Smooth muscle cell (in vitro differentiated cells): ENCODE data around the gene KIF13A. TPM values are rescaled to one million over a fixed set of nuclear protein-coding genes. Genes with fewer than 3 reads are reported as not detected.

Source experiments
- DNase-seq: peaks from one replicate; lab custom pipeline; 2025; ENCODE audit not compliant: unreplicated experiment; lab: John Stamatoyannopoulos, UW
- H2AFZ ChIP-seq: fragments of 200-600 bp; sonication (generic); 2 replicates; pipeline ENCODE4 v1.6.0; 2016; ENCODE audit warnings: antibody characterized with exemption, low read depth, mild to moderate bottlenecking
- H3F3A ChIP-seq: fragments of 200-600 bp; sonication (generic); 2 replicates; pipeline ENCODE4 v1.6.0; 2017; ENCODE audit warnings: antibody characterized with exemption, low read depth
- H3K27ac ChIP-seq: fragments of 200-600 bp; sonication (generic); 2 replicates; pipeline ENCODE4 v1.5.1; 2016; ENCODE audit warnings: low read depth, mild to moderate bottlenecking
- H3K27me3 ChIP-seq: fragments of 200-600 bp; sonication (generic); 2 replicates; pipeline ENCODE4 v1.6.1; 2016; ENCODE audit warnings: low read depth, mild to moderate bottlenecking
- H3K36me3 ChIP-seq: fragments of 200-600 bp; sonication (generic); 2 replicates; pipeline ENCODE4 v1.5.1; 2016; ENCODE audit warnings: low read depth
- H3K4me1 ChIP-seq: fragments of 200-600 bp; sonication (generic); 2 replicates; pipeline ENCODE4 v1.5.1; 2016; ENCODE audit warnings: low read depth
- H3K4me2 ChIP-seq: fragments of 200-600 bp; sonication (generic); 2 replicates; pipeline ENCODE4 v1.6.0; 2016; ENCODE audit warnings: mild to moderate bottlenecking
- H3K4me3 ChIP-seq: fragments of 200-600 bp; sonication (generic); 2 replicates; pipeline ENCODE4 v1.5.1; 2016; ENCODE audit warnings: mild to moderate bottlenecking
- H3K79me2 ChIP-seq: fragments of 200-600 bp; sonication (generic); 2 replicates; pipeline ENCODE4 v1.6.0; 2016; ENCODE audit warnings: low read depth, mild to moderate bottlenecking
- H3K9ac ChIP-seq: fragments of 200-600 bp; sonication (generic); 2 replicates; pipeline ENCODE4 v1.6.0; 2016; ENCODE audit warnings: low read depth
- H3K9me3 ChIP-seq: fragments of 200-600 bp; sonication (generic); replicated peaks from 2 replicates; pipeline ENCODE4 v1.5.1; 2016; ENCODE audit warnings: low read depth
- H4K20me1 ChIP-seq: fragments of 200-600 bp; sonication (generic); 2 replicates; pipeline ENCODE4 v1.6.0; 2016; ENCODE audit warnings: low read depth
- WGBS: methylation state at CpG from one replicate; pipeline ENCODE4 v1.1.7; 2016; ENCODE audit warnings: low lambda C conversion rate; 5-methylcytosine and 5-hydroxymethylcytosine counted together
- polyA plus RNA-seq: library from polyadenylated mRNA; unstranded; fragments of >200 nt; fragmentation: Nextera tagmentation; extraction: Ambion mirVana; gene quantifications from 2 replicates; pipeline ENCODE4 v1.2.1, GENCODE V29; 2016
- total RNA-seq: library from RNA; depleted of rRNA; stranded (reverse); fragments of >200 nt; gene quantifications from 2 replicates; pipeline ENCODE4 v1.2.3, GENCODE V29; 2014
- TF ChIP-seq, protein P1 (sequence below): fragments of 200-600 bp; sonication (generic); IDR thresholded peaks from 2 replicates; pipeline ENCODE4 v1.5.1; 2017; ENCODE audit warnings: borderline replicate concordance, mild to moderate bottlenecking, antibody characterized with exemption; ENCODE audit not compliant: insufficient read depth, poor library complexity, severe bottlenecking

KIF13A gene
- total and polyA plus RNA-seq, 2 experiments from 2014 or later = 10.4 to 28.4 TPM

- TF ChIP-seq, protein P1, sequence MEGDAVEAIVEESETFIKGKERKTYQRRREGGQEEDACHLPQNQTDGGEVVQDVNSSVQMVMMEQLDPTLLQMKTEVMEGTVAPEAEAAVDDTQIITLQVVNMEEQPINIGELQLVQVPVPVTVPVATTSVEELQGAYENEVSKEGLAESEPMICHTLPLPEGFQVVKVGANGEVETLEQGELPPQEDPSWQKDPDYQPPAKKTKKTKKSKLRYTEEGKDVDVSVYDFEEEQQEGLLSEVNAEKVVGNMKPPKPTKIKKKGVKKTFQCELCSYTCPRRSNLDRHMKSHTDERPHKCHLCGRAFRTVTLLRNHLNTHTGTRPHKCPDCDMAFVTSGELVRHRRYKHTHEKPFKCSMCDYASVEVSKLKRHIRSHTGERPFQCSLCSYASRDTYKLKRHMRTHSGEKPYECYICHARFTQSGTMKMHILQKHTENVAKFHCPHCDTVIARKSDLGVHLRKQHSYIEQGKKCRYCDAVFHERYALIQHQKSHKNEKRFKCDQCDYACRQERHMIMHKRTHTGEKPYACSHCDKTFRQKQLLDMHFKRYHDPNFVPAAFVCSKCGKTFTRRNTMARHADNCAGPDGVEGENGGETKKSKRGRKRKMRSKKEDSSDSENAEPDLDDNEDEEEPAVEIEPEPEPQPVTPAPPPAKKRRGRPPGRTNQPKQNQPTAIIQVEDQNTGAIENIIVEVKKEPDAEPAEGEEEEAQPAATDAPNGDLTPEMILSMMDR = no peak
- Histone ChIP-seq H3F3A (no peaks in the 10 kb centered on the region), H3K79me2 (peaks cover 50% of the 10 kb centered on the region), H3K4me3 (no peak overlapping the region), H3K4me2 (peak overlapping the region; percentile 53), H3K27ac (peak overlapping the region; percentile 89), H2AFZ (no peak overlapping the region), H3K9me3 (no peaks in the 10 kb centered on the region), H3K9ac (peak overlapping the region; percentile 75), H3K36me3 (no peaks in the 10 kb centered on the region), H4K20me1 (peaks cover 39% of the 10 kb centered on the region), H3K27me3 (no peaks in the 10 kb centered on the region), H3K4me1 (peaks cover 6% of the 10 kb centered on the region)
- WGBS = 80% methylated on average over 5 of the region's 5 CpGs
- no peak for DNase-seq
Measured at GRCh38 chr6:17928514-17929430, 58.7 kb downstream of the KIF13A start.

- WGBS = 97% methylated on average over 3 of the region's 3 CpGs
- peaks cover 53% of the 10 kb centered on the region for H3K79me2 ChIP-seq
- no peak for DNase-seq
- H2AFZ ChIP-seq = no peak overlapping the region
- peaks cover 6% of the 10 kb centered on the region for H3K4me1 ChIP-seq
- no peaks in the 10 kb centered on the region for H3F3A ChIP-seq
- TF ChIP-seq, protein P1 = no peak
- peaks cover 45% of the 10 kb centered on the region for H4K20me1 ChIP-seq
- no peaks in the 10 kb centered on the region for H3K9me3 ChIP-seq
- H3K4me2 ChIP-seq = no peak overlapping the region
- H3K27ac ChIP-seq = peak overlapping the region; percentile 89
- no peaks in the 10 kb centered on the region for H3K36me3 ChIP-seq
- H3K27me3 ChIP-seq = no peaks in the 10 kb centered on the region
- H3K9ac ChIP-seq = no peak overlapping the region
- no peak overlapping the region for H3K4me3 ChIP-seq
Measured at GRCh38 chr6:17927705-17928104, 59.7 kb downstream of the KIF13A start.

DNA sequence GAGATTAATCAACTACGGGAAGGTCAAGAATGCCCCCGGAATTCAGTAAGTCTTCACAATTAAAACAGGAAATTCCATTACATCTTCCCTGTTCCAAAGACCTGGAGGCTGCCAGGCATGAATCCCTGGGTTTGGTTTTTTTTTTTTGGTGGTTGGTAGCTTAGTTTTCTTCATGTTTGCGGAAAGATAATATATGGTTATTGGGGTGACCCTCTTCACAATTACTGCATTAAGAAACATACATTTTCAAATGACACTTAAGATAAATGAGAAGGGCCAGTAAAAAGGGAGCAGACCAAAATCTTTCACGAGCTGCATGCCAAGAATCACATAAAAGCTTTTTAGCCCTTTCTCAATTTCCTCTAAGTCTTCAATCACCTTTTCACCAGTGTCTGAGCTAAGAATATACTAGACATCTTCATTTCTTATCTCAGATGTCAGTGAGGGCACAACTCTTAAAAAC, 64.0 kb downstream of the KIF13A start:
- no peaks in the 10 kb centered on the region for H3K36me3 ChIP-seq
- no peak overlapping the region for H3K27ac ChIP-seq
- no peak for DNase-seq
- H3K4me2 ChIP-seq = peak overlapping the region; percentile 20
- H2AFZ ChIP-seq = no peak overlapping the region
- TF ChIP-seq, protein P1 = no peak
- no peaks in the 10 kb centered on the region for H3F3A ChIP-seq
- H4K20me1 ChIP-seq = peaks cover 52% of the 10 kb centered on the region
- no peaks in the 10 kb centered on the region for H3K27me3 ChIP-seq
- peaks cover 57% of the 10 kb centered on the region for H3K79me2 ChIP-seq
- H3K4me3 ChIP-seq = no peak overlapping the region
- no peak overlapping the region for H3K9ac ChIP-seq
- 44% methylated on average over 4 of the region's 4 CpGs for WGBS
- no peaks in the 10 kb centered on the region for H3K4me1 ChIP-seq
- H3K9me3 ChIP-seq = no peaks in the 10 kb centered on the region
